Lower leg skin (tissue), 4 donors: Measurements from ENCODE around the gene FBLN1. TPM values are rescaled to one million over a fixed set of nuclear protein-coding genes. Genes with fewer than 3 reads are reported as not detected.

Source experiments
- DNase-seq, 2 donors: peaks; one replicate each; pipeline ENCODE4 v3.0.0-alpha.2; 2019; ENCODE audit warnings: low spot score in 2 of 2
- H3K4me3 ChIP-seq: fragments of 200-600 bp; sonication (generic); 2 replicates; pipeline ENCODE4 v1.5.1; 2017; ENCODE audit warnings: mild to moderate bottlenecking, low read depth; ENCODE audit not compliant: poor library complexity, severe bottlenecking
- CTCF ChIP-seq, 3 donors: fragments of 450-650 bp; IDR thresholded peaks; one replicate each; pipeline ENCODE4 v1.5.1; 2016; ENCODE audit warnings: antibody characterized with exemption in 3 of 3, mild to moderate bottlenecking in 3 of 3, moderate library complexity in 2 of 3
- POLR2A ChIP-seq, 2 donors: fragments of 450-650 bp; IDR thresholded peaks; one replicate each; pipeline ENCODE4 v1.6.1; 2016 to 2017; ENCODE audit warnings: antibody characterized with exemption in 2 of 2, mild to moderate bottlenecking in 1 of 2, moderate library complexity in 1 of 2
- WGBS, 2 donors: methylation state at CpG; one replicate each; pipeline ENCODE4 v1.1.5; 2018; 5-methylcytosine and 5-hydroxymethylcytosine counted together
- intact Hi-C: fragments of 100-400 bp; cut with DNase I; formaldehyde crosslinking; loops from one replicate; pipeline ENCODE4 v1.15.0; 2023; ENCODE audit warnings: low total_unique reads
- total RNA-seq, 4 donors: library from RNA; depleted of rRNA; stranded (reverse); fragments of >200 nt; gene quantifications; one replicate each; pipeline ENCODE4 v1.1.0, GENCODE V29; 2016

The FBLN1 gene
- total RNA-seq, 4 donors from 2014 or later = 114 to 414 (median 163) TPM

GRCh38 chr22:45478108-45478771 lies 24.4 kb upstream of the FBLN1 start:
- H3K4me3 ChIP-seq = no peak overlapping the region
- 71% methylated on average over 11 of the region's 11 CpGs for WGBS, 2 donors
- TF ChIP-seq CTCF (IDR thresholded peaks at IDR 0.05) (no peak), POLR2A (IDR thresholded peaks at IDR 0.05) (no peak)
- no peak for DNase-seq
- intact Hi-C loops = no loop called here

DNA sequence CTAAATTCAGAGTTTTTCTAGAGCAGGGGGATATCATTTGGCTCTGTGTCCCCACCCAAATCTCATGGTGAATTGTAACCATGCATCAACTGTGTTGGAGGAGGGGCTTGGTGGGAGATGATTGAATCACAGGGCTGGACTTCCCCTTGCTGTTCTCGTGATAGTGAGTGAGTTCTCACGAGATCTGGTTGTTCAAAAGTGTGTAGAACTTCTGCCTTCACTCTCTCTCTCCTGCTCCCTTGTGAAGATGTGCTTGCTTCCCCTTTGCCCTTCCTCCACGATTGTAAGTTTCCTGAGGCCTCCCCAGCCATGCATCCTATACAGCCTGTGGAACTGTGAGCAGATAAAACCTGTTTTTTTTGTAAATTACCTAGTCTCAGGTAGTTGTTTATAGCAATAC lies 22.0 kb upstream of the FBLN1 start:
- no peak overlapping the region for H3K4me3 ChIP-seq
- intact Hi-C loops = no loop called here
- 85 to 88% methylated on average over 3 of the region's 3 CpGs for WGBS, 2 donors
- TF ChIP-seq POLR2A (IDR thresholded peaks at IDR 0.05) (no peak), CTCF (IDR thresholded peaks at IDR 0.05) (no peak)
- DNase-seq = no peak

- DNase-seq = no peak
- intact Hi-C loops = no loop called here
- WGBS, 2 donors = 72 to 84% methylated on average over 5 of the region's 5 CpGs
- H3K4me3 ChIP-seq = no peak overlapping the region
- no peak for TF ChIP-seq POLR2A (IDR thresholded peaks at IDR 0.05)
- no peak for TF ChIP-seq CTCF (IDR thresholded peaks at IDR 0.05)
Measured at GRCh38 chr22:45481661-45482060, 21.0 kb upstream of the FBLN1 start.

DNA sequence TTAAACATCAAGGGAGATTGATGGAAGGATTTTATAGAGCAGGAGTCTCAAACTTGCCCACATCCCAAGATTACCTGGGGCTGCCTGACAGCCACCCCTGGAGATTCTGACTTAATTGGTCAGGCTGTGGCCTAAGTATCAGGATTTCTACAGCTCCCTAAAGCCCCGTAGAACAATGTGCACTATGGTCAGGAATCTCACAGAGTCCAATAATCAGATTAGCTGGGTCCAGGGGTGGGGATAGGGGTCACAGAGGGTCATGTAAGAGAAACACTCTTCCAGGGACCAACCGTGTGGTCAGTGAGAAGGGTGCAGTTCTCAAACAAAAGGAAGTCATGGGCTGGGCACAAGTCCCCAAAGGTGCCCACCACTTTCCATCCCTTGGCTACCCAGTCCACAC lies 20.5 kb upstream of the FBLN1 start:
- intact Hi-C loops = no loop called here
- DNase-seq = no peak
- no peak overlapping the region for H3K4me3 ChIP-seq
- TF ChIP-seq CTCF (IDR thresholded peaks at IDR 0.05) = no peak
- TF ChIP-seq POLR2A (IDR thresholded peaks at IDR 0.05) = no peak
- 81 to 86% methylated on average over 2 of the region's 2 CpGs for WGBS, 2 donors

- intact Hi-C loops = no loop called here
- TF ChIP-seq CTCF (IDR thresholded peaks at IDR 0.05) = no peak
- no peak for TF ChIP-seq POLR2A (IDR thresholded peaks at IDR 0.05)
- 91 to 96% methylated on average over 2 of the region's 2 CpGs for WGBS, 2 donors
- no peak overlapping the region for H3K4me3 ChIP-seq
- DNase-seq = no peak
Measured at GRCh38 chr22:45483319-45483718, 19.4 kb upstream of the FBLN1 start.

DNA sequence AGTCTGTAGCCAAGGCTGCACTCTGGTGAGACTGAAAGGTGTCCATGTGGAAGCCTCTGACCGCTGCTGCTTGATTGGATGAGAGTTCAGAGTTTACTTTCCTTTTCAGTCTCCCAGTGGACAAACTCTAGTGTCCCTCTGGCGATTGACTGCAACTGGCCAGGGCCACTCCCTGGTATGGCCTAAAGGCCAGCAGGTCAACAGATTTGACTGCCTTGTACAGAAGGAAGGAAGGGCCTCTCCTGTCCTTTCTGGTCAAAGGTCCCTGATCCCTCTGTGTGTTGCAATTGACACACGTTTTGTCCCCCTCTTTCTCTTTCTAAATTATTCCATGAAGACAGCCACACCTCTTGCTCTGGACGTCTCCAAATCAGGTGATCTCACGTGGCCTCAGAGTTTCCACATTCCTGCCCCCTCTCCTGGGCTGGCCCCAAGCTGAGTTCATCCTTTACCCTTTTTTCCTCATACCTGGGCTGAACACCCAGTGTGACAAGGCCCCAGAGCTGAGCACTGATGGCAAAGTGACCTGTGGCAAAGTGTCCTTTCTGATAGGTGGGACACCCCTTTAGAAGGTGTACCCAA lies 18.7 kb upstream of the FBLN1 start:
- no peak for TF ChIP-seq CTCF (IDR thresholded peaks at IDR 0.05)
- TF ChIP-seq POLR2A (IDR thresholded peaks at IDR 0.05) = no peak
- intact Hi-C loops = no loop called here
- 73 to 78% methylated on average over 5 of the region's 5 CpGs for WGBS, 2 donors
- DNase-seq = no peak
- H3K4me3 ChIP-seq = no peak overlapping the region
